Karpas-422 (cell line): ENCODE data around the gene SIPA1. TPM values are rescaled to one million over a fixed set of nuclear protein-coding genes. Genes with fewer than 3 reads are reported as not detected.

Experiments
- DNase-seq: peaks from one replicate; pipeline ENCODE4 v3.0.0-alpha.2; 2015
- H2AFZ ChIP-seq: fragments of 200-600 bp; sonication (generic); 2 replicates; pipeline ENCODE4 v1.6.1; 2014; ENCODE audit warnings: antibody characterized with exemption, low read length, mixed read lengths
- H3K27ac ChIP-seq: fragments of 200-600 bp; sonication (generic); 2 replicates; pipeline ENCODE4 v1.5.1; 2014; ENCODE audit warnings: mild to moderate bottlenecking, low read length, moderate library complexity
- H3K27me3 ChIP-seq: fragments of 200-600 bp; sonication (generic); 2 replicates; pipeline ENCODE4 v1.6.1; 2014; ENCODE audit warnings: low read length, mixed read lengths
- H3K36me3 ChIP-seq: fragments of 200-600 bp; sonication (generic); 2 replicates; pipeline ENCODE4 v1.6.1; 2014; ENCODE audit warnings: low read length, mixed read lengths; ENCODE audit not compliant: insufficient read depth
- H3K4me1 ChIP-seq: fragments of 200-600 bp; sonication (generic); 2 replicates; pipeline ENCODE4 v1.6.1; 2014; ENCODE audit warnings: mild to moderate bottlenecking, low read length, mixed read lengths
- H3K4me2 ChIP-seq: fragments of 200-600 bp; sonication (generic); 2 replicates; pipeline ENCODE4 v1.6.1; 2014; ENCODE audit warnings: low read length, low read depth, mild to moderate bottlenecking; ENCODE audit not compliant: poor library complexity, severe bottlenecking
- H3K4me3 ChIP-seq: fragments of 200-600 bp; sonication (generic); 2 replicates; pipeline ENCODE4 v1.5.1; 2014; ENCODE audit warnings: mild to moderate bottlenecking, antibody characterized with exemption, low read length, mixed read lengths
- H3K79me2 ChIP-seq: fragments of 200-600 bp; sonication (generic); 2 replicates; pipeline ENCODE4 v1.6.1; 2014; ENCODE audit warnings: mild to moderate bottlenecking, low read length, mixed read lengths
- H3K9ac ChIP-seq: fragments of 200-600 bp; sonication (generic); 2 replicates; pipeline ENCODE4 v1.6.0; 2014; ENCODE audit warnings: low read length
- H3K9me2 ChIP-seq: fragments of 200-600 bp; sonication (generic), shearing (Covaris generic); replicated peaks from 2 replicates; pipeline ENCODE4 v1.6.0; 2014; ENCODE audit warnings: mild to moderate bottlenecking, low read length, moderate library complexity; ENCODE audit not compliant: insufficient read depth
- H3K9me3 ChIP-seq: fragments of 300-700, 200-600 bp; sonication (generic); 2 replicates; pipeline ENCODE4 v1.6.1; 2014; ENCODE audit warnings: low read length, mixed read lengths
- H4K20me1 ChIP-seq: fragments of 200-600 bp; sonication (generic); 2 replicates; pipeline ENCODE4 v1.6.1; 2014; ENCODE audit warnings: mild to moderate bottlenecking, antibody characterized with exemption, low read length, low read depth; ENCODE audit not compliant: insufficient read depth
- total RNA-seq: library from RNA; depleted of rRNA; stranded (reverse); fragments of >200 nt; shearing (Covaris generic); gene quantifications from 2 replicates; pipeline ENCODE4 v1.2.3, GENCODE V29; 2014; ENCODE audit warnings: low replicate concordance

The SIPA1 gene
- total RNA-seq, 1 experiment from 2014 or later = 74.6 TPM

GRCh38 chr11:65618763-65619162 lies 19.1 kb upstream of the SIPA1 start:
- H3K4me2 ChIP-seq = no peak overlapping the region
- H3K9me3 ChIP-seq = no peaks in the 10 kb centered on the region
- no peak overlapping the region for H3K9ac ChIP-seq
- peaks cover 12% of the 10 kb centered on the region for H3K4me1 ChIP-seq
- no peak for DNase-seq
- peaks cover 29% of the 10 kb centered on the region for H4K20me1 ChIP-seq
- H3K9me2 ChIP-seq = no peaks in the 10 kb centered on the region
- H3K36me3 ChIP-seq = 0 out of 2 replicates have a peak, but pooled peaks cover 3% of the 10 kb centered on the region
- H3K27ac ChIP-seq = no peak overlapping the region
- no peak overlapping the region for H2AFZ ChIP-seq
- peaks cover 37% of the 10 kb centered on the region for H3K79me2 ChIP-seq
- H3K27me3 ChIP-seq = no peaks in the 10 kb centered on the region
- no peak overlapping the region for H3K4me3 ChIP-seq

- H3K36me3 ChIP-seq = 0 out of 2 replicates have a peak, but pooled peaks cover 3% of the 10 kb centered on the region
- DNase-seq = no peak
- no peak overlapping the region for H2AFZ ChIP-seq
- no peak overlapping the region for H3K4me3 ChIP-seq
- H4K20me1 ChIP-seq = peaks cover 29% of the 10 kb centered on the region
- no peak overlapping the region for H3K27ac ChIP-seq
- peaks cover 12% of the 10 kb centered on the region for H3K4me1 ChIP-seq
- H3K9me3 ChIP-seq = no peaks in the 10 kb centered on the region
- H3K27me3 ChIP-seq = no peaks in the 10 kb centered on the region
- no peak overlapping the region for H3K9ac ChIP-seq
- peaks cover 31% of the 10 kb centered on the region for H3K79me2 ChIP-seq
- H3K9me2 ChIP-seq = no peaks in the 10 kb centered on the region
- H3K4me2 ChIP-seq = no peak overlapping the region
Observed at GRCh38 chr11:65619281-65619928, 18.5 kb upstream of the SIPA1 start.

GRCh38 chr11:65620666-65621065 lies 17.2 kb upstream of the SIPA1 start:
- H3K9me2 ChIP-seq = no peaks in the 10 kb centered on the region
- H3K79me2 ChIP-seq = peaks cover 28% of the 10 kb centered on the region
- H3K27ac ChIP-seq = no peak overlapping the region
- no peaks in the 10 kb centered on the region for H3K9me3 ChIP-seq
- H3K27me3 ChIP-seq = no peaks in the 10 kb centered on the region
- H3K9ac ChIP-seq = no peak overlapping the region
- DNase-seq = no peak
- no peak overlapping the region for H3K4me2 ChIP-seq
- H3K4me1 ChIP-seq = peaks cover 12% of the 10 kb centered on the region
- no peak overlapping the region for H3K4me3 ChIP-seq
- H2AFZ ChIP-seq = no peak overlapping the region
- peaks cover 29% of the 10 kb centered on the region for H4K20me1 ChIP-seq
- H3K36me3 ChIP-seq = 0 out of 2 replicates have a peak, but pooled peaks cover 3% of the 10 kb centered on the region

- Histone ChIP-seq H3K79me2 (peaks cover 20% of the 10 kb centered on the region), H3K36me3 (0 out of 2 replicates have a peak, but pooled peaks cover 7% of the 10 kb centered on the region), H4K20me1 (peaks cover 30% of the 10 kb centered on the region), H3K4me2 (no peak overlapping the region), H3K9ac (no peak overlapping the region), H3K4me3 (no peak overlapping the region), H3K27me3 (no peaks in the 10 kb centered on the region), H2AFZ (no peak overlapping the region), H3K9me3 (no peaks in the 10 kb centered on the region), H3K27ac (no peak overlapping the region), H3K4me1 (peaks cover 11% of the 10 kb centered on the region), H3K9me2 (no peaks in the 10 kb centered on the region)
- no peak for DNase-seq
Observed at GRCh38 chr11:65621460-65621859, 16.4 kb upstream of the SIPA1 start.

- H3K4me1 ChIP-seq = peaks cover 6% of the 10 kb centered on the region
- H4K20me1 ChIP-seq = peaks cover 27% of the 10 kb centered on the region
- no peaks in the 10 kb centered on the region for H3K9me2 ChIP-seq
- H3K9ac ChIP-seq = no peak overlapping the region
- no peak overlapping the region for H3K4me2 ChIP-seq
- DNase-seq = no peak
- H3K27me3 ChIP-seq = no peaks in the 10 kb centered on the region
- H3K9me3 ChIP-seq = no peaks in the 10 kb centered on the region
- no peak overlapping the region for H3K27ac ChIP-seq
- H3K79me2 ChIP-seq = peaks cover 15% of the 10 kb centered on the region
- 0 out of 2 replicates have a peak, but pooled peaks cover 12% of the 10 kb centered on the region for H3K36me3 ChIP-seq
- no peak overlapping the region for H2AFZ ChIP-seq
- no peak overlapping the region for H3K4me3 ChIP-seq
Observed at GRCh38 chr11:65622011-65622410, 15.9 kb upstream of the SIPA1 start.

GRCh38 chr11:65623177-65623576 lies 14.7 kb upstream of the SIPA1 start:
- Histone ChIP-seq H3K4me1 (no peaks in the 10 kb centered on the region), H3K4me3 (no peak overlapping the region), H3K79me2 (peaks cover 3% of the 10 kb centered on the region; the same call in 1 of the 2 replicates), H3K27ac (no peak overlapping the region), H3K36me3 (peaks cover 17% of the 10 kb centered on the region; the same call in 1 of the 2 replicates), H3K27me3 (no peaks in the 10 kb centered on the region), H3K4me2 (no peak overlapping the region), H2AFZ (no peak overlapping the region), H3K9me3 (no peaks in the 10 kb centered on the region), H4K20me1 (peaks cover 19% of the 10 kb centered on the region; the same call in 1 of the 2 replicates), H3K9ac (no peak overlapping the region), H3K9me2 (no peaks in the 10 kb centered on the region)
- no peak for DNase-seq

GRCh38 chr11:65623852-65624616 lies 13.9 kb upstream of the SIPA1 start:
- Histone ChIP-seq H3K36me3 (peaks cover 17% of the 10 kb centered on the region; the same call in 1 of the 2 replicates), H2AFZ (no peak overlapping the region), H3K79me2 (no peaks in the 10 kb centered on the region), H3K27ac (no peak overlapping the region), H3K4me2 (no peak overlapping the region), H3K4me3 (no peak overlapping the region), H3K4me1 (no peaks in the 10 kb centered on the region), H3K27me3 (no peaks in the 10 kb centered on the region), H4K20me1 (peaks cover 10% of the 10 kb centered on the region; the same call in 1 of the 2 replicates), H3K9ac (no peak overlapping the region), H3K9me3 (no peaks in the 10 kb centered on the region), H3K9me2 (no peaks in the 10 kb centered on the region)
- DNase-seq = no peak

GRCh38 chr11:65624931-65625627 lies 12.8 kb upstream of the SIPA1 start:
- H2AFZ ChIP-seq = no peak overlapping the region
- H3K9ac ChIP-seq = no peak overlapping the region
- 0 out of 2 replicates have a peak, but pooled peaks cover 9% of the 10 kb centered on the region for H4K20me1 ChIP-seq
- no peak overlapping the region for H3K27ac ChIP-seq
- no peaks in the 10 kb centered on the region for H3K9me3 ChIP-seq
- DNase-seq = no peak
- no peaks in the 10 kb centered on the region for H3K27me3 ChIP-seq
- no peak overlapping the region for H3K4me2 ChIP-seq
- H3K4me3 ChIP-seq = no peak overlapping the region
- H3K9me2 ChIP-seq = no peaks in the 10 kb centered on the region
- H3K79me2 ChIP-seq = no peaks in the 10 kb centered on the region
- peaks cover 20% of the 10 kb centered on the region; the same call in 1 of the 2 replicates for H3K36me3 ChIP-seq
- no peaks in the 10 kb centered on the region for H3K4me1 ChIP-seq
